Testis (tissue), 5 donors: Measurements from ENCODE around the gene BSND. TPM values are rescaled to one million over a fixed set of nuclear protein-coding genes. Genes with fewer than 3 reads are reported as not detected.

Experiments used
- DNase-seq: peaks from one replicate; pipeline ENCODE4 v3.0.0-alpha.2; 2019
- H3K27ac ChIP-seq, 2 donors: fragments of 200-600 bp; sonication (generic); one replicate each; pipeline ENCODE4 v1.5.1; 2019
- H3K27me3 ChIP-seq: fragments of 200-600 bp; sonication (generic); one replicate; pipeline ENCODE4 v1.5.1; 2019
- H3K36me3 ChIP-seq: fragments of 200-600 bp; sonication (generic); one replicate; pipeline ENCODE4 v1.5.1; 2017; ENCODE audit warnings: low read depth; ENCODE audit errors: missing control alignments
- H3K4me1 ChIP-seq: fragments of 200-600 bp; sonication (generic); one replicate; pipeline ENCODE4 v1.5.1; 2019
- H3K4me3 ChIP-seq, 2 donors: fragments of 200-600 bp; sonication (generic); one replicate each; pipeline ENCODE4 v1.5.1; 2017 to 2019
- H3K9me3 ChIP-seq: fragments of 200-600 bp; sonication (generic); one replicate; pipeline ENCODE4 v1.5.1; 2017
- POLR2A ChIP-seq: fragments of 450-650 bp; IDR thresholded peaks from one replicate; pipeline ENCODE4 v1.6.1; 2017; ENCODE audit warnings: antibody characterized with exemption, mild to moderate bottlenecking, moderate library complexity
- WGBS, 2 donors: methylation state at CpG; one replicate each; pipeline ENCODE4 v1.1.5; 2018; 5-methylcytosine and 5-hydroxymethylcytosine counted together
- intact Hi-C: fragments of 100-400 bp; cut with DNase I; formaldehyde crosslinking; loops from one replicate; pipeline ENCODE4 v1.15.1; 2023; ENCODE audit warnings: low total_unique reads
- long read RNA-seq, 2 donors: transcript quantifications; one replicate each; lab custom pipeline, GENCODE V29; 2026
- polyA plus RNA-seq: library from polyadenylated mRNA; stranded (reverse); fragments of 350-450 nt; fragmentation: Illumina TruSeq; extraction: RNeasy Lipid Tissue Mini Kit (QIAGEN cat#74804); gene quantifications from one replicate; pipeline ENCODE4 v1.2.3, GENCODE V29; 2014; ENCODE audit warnings: low read depth, low replicate concordance; ENCODE audit not compliant: insufficient read depth
- total RNA-seq, 2 donors: library from RNA; depleted of rRNA; stranded (reverse); fragments of >200 nt; gene quantifications; one replicate each; pipeline ENCODE4 v1.2.3, GENCODE V29; 2016
- TF ChIP-seq, protein P1 (sequence below), 3 experiments: fragments of 450-650 bp in 2 of 3; fragments of 200-600 bp in 1 of 3; sonication (generic) in 1 of 3; IDR thresholded peaks; one replicate each; pipeline ENCODE4 v1.5.1; 2016 to 2019; ENCODE audit warnings: antibody characterized with exemption in 3 of 3, mild to moderate bottlenecking in 2 of 3, moderate library complexity in 1 of 3

BSND gene
- total RNA-seq (under 1 TPM; 0.19 to 0.24 TPM), polyA plus RNA-seq (0.32 TPM)
- long read RNA-seq, donor 1 = 0 reads
- long read RNA-seq, donor 2 = 0 reads

DNA sequence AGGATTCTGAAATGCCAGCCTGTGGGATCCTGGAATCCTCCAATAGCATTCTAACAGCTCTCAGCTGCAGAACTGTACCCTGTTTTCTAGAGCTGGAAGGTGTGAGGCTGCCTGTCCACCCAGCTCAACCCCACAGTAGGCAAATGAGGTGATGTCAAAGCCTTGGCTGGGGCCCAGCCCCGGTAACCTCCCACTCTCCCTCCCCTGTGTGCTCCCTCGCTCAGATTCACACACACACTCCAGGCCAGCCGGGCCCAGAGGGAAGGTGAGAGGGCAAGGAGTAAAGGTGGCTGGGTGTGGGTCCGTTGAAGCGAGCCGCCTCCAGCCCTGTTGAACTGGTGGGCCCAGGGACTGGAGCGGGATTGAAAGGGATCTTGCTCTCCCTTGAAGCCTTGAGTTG is at the start of gene BSND:
TSS of gene BSND (plus strand) at position 257 of the 400 bp plus-strand sequence. CDS start 254 bp downstream, outside the sequence.
- DNase-seq = peak; percentile 62
- H3K4me1 ChIP-seq = no peaks in the 10 kb centered on the region
- H3K27ac ChIP-seq = no peak within 1 kb of the TSS
- no peaks in the 10 kb centered on the region for H3K9me3 ChIP-seq
- WGBS, 2 donors = 68 to 80% methylated on average over 7 of the region's 7 CpGs
- no peaks in the 10 kb centered on the region for H3K27me3 ChIP-seq
- TF ChIP-seq, protein P1, sequence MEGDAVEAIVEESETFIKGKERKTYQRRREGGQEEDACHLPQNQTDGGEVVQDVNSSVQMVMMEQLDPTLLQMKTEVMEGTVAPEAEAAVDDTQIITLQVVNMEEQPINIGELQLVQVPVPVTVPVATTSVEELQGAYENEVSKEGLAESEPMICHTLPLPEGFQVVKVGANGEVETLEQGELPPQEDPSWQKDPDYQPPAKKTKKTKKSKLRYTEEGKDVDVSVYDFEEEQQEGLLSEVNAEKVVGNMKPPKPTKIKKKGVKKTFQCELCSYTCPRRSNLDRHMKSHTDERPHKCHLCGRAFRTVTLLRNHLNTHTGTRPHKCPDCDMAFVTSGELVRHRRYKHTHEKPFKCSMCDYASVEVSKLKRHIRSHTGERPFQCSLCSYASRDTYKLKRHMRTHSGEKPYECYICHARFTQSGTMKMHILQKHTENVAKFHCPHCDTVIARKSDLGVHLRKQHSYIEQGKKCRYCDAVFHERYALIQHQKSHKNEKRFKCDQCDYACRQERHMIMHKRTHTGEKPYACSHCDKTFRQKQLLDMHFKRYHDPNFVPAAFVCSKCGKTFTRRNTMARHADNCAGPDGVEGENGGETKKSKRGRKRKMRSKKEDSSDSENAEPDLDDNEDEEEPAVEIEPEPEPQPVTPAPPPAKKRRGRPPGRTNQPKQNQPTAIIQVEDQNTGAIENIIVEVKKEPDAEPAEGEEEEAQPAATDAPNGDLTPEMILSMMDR (IDR thresholded peaks at IDR 0.05) = no peak
- no peak for TF ChIP-seq POLR2A
- intact Hi-C loops = loop anchor here (5.0 kb wide), 1 partner anchor 51 kb away; no protein-coding TSS in a partner anchor
- no peak within 1 kb of the TSS for H3K4me3 ChIP-seq
- no peaks in the 10 kb centered on the region for H3K36me3 ChIP-seq

DNA sequence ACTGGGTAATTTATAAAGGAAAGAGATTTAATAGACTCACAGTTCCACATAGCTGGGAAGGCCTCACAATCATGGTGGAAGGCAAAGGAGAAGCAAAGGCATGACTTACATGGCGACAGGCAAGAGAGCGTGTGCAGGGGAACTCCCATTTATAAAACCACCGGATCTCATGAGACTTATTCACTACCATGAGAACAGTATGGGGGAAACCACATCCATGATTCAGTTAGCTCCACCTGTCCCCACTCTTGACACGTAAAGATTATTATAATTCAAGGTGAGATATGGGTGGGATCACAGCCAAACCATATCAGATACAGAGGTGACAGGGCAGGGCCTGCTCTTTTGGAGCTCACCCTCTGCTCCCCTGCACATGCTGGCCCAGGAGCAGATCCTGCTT is 49.7 kb upstream of the BSND start:
- WGBS, 2 donors = 87 to 94% methylated on average over 4 of the region's 4 CpGs
- no peak for TF ChIP-seq POLR2A
- TF ChIP-seq, protein P1 (IDR thresholded peaks at IDR 0.05) = no peak
- no peaks in the 10 kb centered on the region for H3K36me3 ChIP-seq
- H3K9me3 ChIP-seq = no peaks in the 10 kb centered on the region
- no peaks in the 10 kb centered on the region for H3K27me3 ChIP-seq
- H3K27ac ChIP-seq = no peak overlapping the region
- intact Hi-C loops = loop anchor here (5.0 kb wide), 1 partner anchor 48 kb away; the partner anchor contains the start of gene BSND
- H3K4me3 ChIP-seq = no peak overlapping the region
- peaks cover 3% of the 10 kb centered on the region for H3K4me1 ChIP-seq
- no peak for DNase-seq

DNA sequence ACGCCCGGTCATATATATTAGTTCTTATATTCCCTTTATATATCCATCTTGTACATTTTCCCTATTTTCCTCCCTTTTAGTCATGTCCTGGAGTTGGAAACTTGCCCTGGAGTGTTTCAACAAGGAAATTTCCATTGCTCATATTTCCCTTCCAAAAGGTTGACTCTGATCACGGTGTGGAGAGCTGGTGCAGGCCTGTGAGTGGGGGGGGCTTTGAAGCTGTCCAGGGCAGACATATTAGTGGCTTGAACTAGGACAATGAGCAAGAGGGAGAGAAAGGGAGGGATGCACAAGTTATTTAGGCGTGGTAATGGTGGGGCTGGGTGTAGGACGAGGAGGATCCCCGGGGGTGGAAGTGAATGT is 48.7 kb upstream of the BSND start:
- Histone ChIP-seq H3K36me3 (no peaks in the 10 kb centered on the region), H3K4me1 (peaks cover 3% of the 10 kb centered on the region), H3K27me3 (no peaks in the 10 kb centered on the region), H3K27ac (no peak overlapping the region), H3K4me3 (peak overlapping the region in 1 of 2 donors; percentile 15), H3K9me3 (no peaks in the 10 kb centered on the region)
- no peak for TF ChIP-seq POLR2A
- TF ChIP-seq, protein P1 (IDR thresholded peaks at IDR 0.05) = no peak
- intact Hi-C loops = no loop called here
- DNase-seq = no peak
- 46 to 50% methylated on average over 6 of the region's 6 CpGs for WGBS, 2 donors

DNA sequence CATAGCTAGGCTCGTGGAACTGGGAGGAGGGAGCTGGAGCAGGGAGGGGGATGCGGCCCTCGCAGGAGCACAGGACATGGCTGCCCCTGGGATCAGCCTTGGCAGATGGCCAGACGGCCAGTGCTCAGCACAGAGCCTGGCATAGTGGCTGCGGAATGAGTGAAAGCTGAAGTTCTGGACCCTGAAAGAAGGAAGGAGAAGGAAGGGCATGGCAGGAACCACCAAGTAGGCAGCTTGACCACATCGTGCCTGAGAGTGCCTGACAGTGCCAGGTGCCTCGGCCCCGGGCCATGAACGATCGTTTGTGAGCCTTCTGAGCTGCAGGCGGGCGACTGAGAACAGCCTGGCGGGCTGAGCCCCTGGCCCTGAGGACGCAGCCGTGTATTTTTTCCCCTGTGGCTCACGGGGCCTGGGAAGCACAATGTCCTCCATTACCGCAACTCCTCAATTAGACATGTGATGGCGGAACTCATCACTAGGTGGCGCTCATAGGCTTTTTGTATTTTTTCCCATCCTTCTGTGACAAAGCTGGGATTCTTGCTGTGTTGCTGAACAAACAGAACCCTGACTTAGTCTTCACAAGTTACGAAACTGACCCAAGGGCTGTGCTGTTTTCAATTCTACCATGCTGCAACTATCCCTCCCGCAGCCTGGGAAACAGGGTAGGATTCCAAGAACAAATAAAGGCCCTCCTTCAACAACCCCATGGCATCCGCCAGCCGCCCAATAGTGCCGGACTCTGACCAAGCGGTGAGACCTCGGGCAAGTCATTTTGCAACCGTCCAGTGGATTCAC is 48.2 kb upstream of the BSND start:
- 14 to 22% methylated on average over 27 of the region's 27 CpGs for WGBS, 2 donors
- no peaks in the 10 kb centered on the region for H3K36me3 ChIP-seq
- intact Hi-C loops = no loop called here
- no peak for TF ChIP-seq POLR2A
- TF ChIP-seq, protein P1 (IDR thresholded peaks at IDR 0.05) = peak; percentile 79 to 91 (median 85)
- no peaks in the 10 kb centered on the region for H3K27me3 ChIP-seq
- peak; percentile 90 for DNase-seq
- H3K27ac ChIP-seq = peak overlapping the region; percentile 9 to 40
- peaks cover 3% of the 10 kb centered on the region for H3K4me1 ChIP-seq
- peak overlapping the region in 1 of 2 donors; percentile 15 for H3K4me3 ChIP-seq
- H3K9me3 ChIP-seq = no peaks in the 10 kb centered on the region
